ENCODE data around the gene ZER1.
"Not testable (repeated sequence)": the region's sequence is repeated elsewhere in the genome, so short reads cannot be mapped to it uniquely, and the experiment has no call there.

ZER1 gene

DNA sequence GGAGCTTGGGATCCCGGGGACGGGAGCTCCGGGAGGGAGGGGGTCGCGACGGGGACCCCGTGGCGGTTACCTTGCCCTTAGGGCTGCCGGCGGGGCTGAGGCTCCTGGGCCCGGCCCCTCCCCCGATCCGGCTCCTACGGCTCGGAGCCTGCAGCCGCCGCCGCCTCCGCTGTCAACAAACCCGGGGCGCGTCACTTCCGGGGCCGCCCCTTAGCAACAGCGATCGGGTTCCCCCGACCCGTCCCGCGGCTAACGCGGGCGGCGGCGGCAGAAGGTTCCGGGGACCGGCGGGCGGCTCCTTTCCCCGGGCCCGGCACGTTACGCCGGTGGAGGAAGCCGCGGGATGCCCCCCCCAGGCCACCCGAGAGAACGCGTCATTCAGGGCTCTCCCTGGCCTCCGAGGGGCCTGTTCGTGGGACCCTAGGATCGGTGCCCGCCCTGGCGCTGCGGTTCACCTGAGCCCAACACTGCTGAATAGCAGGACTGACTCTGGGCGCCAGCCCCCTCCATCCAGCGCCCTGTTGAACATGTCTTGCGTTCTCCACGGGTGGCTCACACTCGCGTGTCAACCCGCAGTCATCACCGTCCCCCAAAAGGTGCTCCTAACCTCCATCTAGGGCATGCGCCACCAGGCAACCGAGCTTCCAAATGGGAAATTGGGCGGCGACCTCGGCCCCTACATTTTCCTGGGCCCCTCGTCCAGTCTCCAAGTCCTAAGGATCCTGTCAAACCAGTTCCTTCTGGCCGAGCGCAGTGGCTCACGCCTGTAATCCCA, at the start of gene ZER1:
Gene ZER1 (minus strand): TSS at position 183 of the 775 bp plus-strand sequence. CDS start 16,362 bp downstream, outside the sequence.
- H3K27ac ChIP-seq, result peak within 1 kb of the TSS; percentile 89
- peak; percentile 34 for DNase-seq (ENCODE audit: low read depth, low spot score)

DNA sequence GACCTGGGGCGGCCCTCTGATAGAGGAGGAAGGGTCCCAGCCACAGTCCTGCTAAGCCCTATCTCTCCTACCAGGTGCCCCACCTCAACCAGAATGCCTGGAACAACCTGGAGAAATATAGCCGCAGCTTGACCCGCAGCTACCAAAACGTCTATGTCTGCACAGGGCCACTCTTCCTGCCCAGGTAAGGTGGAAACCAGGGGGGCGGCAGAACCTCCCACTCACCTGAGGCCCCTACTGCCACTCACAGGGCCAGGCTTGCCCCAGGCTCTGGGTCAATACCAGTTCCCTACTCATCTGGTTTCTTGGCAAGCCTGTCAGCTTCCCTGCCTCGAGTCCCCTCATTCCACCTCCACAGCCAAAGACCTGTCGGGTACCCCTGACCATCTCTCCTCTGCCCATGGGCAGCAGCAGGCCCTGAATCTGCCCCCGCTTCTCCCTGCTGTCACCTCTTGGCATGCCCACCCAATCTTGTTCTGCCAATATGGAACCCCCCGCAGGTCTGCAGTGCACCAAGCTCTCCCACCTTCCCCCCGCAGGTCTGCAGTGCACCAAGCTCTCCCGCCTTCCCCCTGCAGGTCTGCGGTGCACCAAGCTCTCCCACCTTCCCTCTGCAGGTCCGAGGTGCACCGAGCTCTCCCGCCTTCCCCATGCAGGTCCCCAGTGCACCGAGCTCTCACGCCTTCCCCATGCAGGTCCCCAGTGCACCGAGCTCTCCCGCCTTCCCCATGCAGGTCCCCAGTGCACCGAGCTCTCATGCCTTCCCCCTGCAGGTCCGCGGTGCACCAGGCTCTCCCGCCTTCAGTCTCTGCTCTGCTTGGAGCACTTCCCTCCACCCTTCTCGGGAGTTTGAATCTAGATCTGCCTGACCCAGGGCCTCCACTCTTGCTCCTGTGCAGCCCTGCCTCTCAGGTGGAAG, 49.2 kb upstream of the ZER1 start:
- no peak overlapping the region for H3K27ac ChIP-seq
- no peak for DNase-seq (ENCODE audit: low read depth, low spot score)

DNA sequence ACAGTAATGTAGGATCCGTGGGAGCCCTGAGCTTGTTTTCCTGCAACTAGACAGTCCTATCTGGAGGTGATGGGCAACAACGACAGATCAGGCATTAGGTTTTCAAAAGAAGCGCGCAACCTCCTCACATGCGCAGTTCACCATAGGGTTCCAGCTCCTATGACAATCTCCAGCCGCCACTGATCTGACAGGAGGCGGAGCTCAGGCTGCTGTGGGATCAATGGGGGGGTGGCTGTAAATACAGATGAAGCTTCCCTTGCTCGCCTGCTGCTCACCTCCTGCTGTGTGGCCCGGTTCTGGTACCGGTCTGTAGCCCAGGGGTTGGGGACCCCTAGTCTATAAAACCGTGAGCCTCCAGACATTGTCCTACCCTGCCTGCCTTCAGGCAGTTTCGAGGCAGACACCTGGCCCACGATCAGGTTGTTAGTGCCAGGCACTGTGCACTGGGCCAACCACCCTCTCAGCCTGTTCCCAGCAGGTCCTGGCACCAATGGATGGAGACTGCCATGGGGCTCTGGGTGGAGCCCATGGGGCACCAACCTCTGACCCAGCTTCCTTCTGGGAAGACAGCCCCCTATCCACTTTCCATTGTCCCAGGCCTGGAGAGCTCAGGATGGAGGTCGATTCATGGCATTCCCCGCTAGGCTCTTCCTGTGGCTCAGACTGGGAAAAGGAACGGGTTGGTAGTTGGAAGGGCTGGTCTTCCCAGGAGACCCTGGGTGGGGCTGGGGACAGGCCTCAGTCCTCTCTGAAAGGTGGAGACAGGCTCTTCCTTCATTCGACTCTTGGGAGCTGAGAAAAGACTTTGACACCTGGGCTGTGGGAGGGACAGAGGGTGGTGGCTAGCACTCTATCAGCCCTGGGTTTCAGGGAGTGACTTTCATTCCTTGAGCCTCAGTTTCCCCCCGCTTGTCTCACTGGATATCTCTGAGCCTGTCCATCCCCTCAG, 48.3 kb upstream of the ZER1 start:
- no peak overlapping the region for H3K27ac ChIP-seq

GRCh38 chr9:128818839-128819715, 47.4 kb upstream of the ZER1 start:
- peak overlapping the region; percentile 57 for H3K27ac ChIP-seq
- no peak for DNase-seq (ENCODE audit: low read depth, low spot score)

More for the DNA sequence above, 48.3 kb upstream of the ZER1 start:
- no peak for DNase-seq (ENCODE audit: low read depth, low spot score)

DNA sequence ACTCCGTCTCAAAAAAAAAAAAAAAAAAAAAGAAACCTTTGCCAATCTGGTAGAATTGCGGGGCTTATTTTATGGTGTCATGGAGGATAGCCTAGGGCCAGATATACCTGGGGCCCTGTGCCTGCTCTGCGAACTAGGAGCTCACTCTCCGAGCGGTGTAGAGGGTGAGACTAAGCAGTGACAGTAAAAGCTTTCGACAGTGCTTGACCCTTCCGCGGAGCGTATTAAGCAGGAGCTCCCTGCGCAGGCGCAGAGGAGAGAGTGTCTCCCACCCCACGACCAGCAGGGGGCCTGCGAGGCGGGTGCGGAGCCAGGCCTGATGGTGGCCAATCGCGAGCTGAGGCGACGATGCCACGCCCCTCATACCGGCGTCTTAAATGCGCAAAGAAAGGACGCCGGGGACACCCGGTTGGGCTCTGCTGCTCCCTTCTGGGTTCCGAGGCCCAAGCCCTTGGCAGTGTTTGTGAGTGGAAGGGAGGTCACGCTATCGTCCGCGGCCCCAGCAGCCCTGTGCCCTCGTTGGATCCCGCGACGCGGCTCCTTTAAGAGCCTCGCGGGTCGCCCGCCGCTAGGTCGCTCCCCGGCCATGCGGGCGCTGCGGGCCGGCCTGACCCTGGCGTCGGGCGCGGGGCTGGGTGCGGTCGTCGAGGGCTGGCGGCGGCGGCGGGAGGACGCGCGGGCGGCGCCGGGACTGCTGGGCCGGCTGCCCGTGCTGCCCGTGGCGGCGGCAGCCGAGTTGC, 46.5 kb upstream of the ZER1 start, which contains the start of gene ENDOG:
Gene ENDOG (plus strand): TSS at position 402 of the 740 bp plus-strand sequence. CDS start 185 bp downstream, at position 587.
- H3K27ac ChIP-seq, result peak within 1 kb of the TSS; percentile 57
- DNase-seq (ENCODE audit: low read depth, low spot score), result peak; percentile 65

DNA sequence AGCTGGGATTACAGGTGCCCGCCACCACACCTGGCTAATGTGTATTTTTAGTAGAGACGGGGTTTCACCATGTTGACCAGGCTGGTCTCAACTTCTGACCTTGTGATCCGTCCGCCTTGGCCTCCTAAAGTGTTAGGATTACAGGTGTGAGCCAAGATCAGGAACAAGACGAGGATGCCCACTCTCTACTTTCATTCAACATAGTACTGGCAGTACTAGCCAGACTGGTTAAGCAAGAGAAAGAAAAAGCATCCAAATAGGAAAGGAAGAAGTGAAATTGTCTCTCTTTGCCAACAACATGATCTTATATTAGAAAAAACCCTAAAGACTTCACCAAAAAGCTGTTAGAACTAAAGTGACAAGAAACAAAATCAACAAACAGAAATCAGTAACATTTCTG, 39.1 kb upstream of the ZER1 start:
- no peak overlapping the region for H3K27ac ChIP-seq
- DNase-seq (ENCODE audit: low read depth, low spot score), result no peak

- no peak for DNase-seq (ENCODE audit: low read depth, low spot score)
- no peak overlapping the region for H3K27ac ChIP-seq
These were observed 38.1 kb upstream of the ZER1 start for GRCh38 chr9:128809831-128810230.

DNA sequence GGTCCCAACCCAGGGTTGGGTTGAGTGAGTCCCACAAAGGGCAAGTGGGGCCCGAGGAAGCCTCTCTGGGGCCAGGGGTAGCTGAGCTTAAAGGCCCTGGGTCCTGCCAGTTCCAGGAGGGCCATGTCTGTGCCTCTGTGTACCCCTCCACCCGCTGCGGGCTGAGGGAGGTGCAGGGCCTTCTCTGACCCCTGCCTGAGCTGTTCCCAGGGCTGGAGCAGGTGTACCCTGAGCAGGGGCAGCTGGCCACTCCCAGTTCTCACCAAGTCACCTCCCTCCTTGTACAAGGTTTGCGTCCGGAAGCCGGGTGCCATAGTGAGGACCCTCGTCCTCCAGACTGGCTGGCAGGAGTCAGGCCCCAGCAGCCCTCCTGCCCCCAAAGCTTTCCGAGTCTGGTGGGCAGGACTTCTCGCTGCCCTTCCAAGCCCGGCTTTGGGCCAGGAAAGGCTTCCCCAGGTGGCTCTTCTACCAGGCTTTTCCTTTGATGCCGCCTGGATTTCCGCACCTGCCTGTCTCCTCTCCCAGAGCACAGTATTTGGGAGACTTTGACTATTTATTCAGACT, 37.4 kb upstream of the ZER1 start:
- no peak overlapping the region for H3K27ac ChIP-seq
- no peak for DNase-seq (ENCODE audit: low read depth, low spot score)

GRCh38 chr9:128808543-128808942, 36.8 kb upstream of the ZER1 start:
- no peak overlapping the region for H3K27ac ChIP-seq
- no peak for DNase-seq (ENCODE audit: low read depth, low spot score)

GRCh38 chr9:128807827-128808226, 36.1 kb upstream of the ZER1 start:
- H3K27ac ChIP-seq, result no peak overlapping the region

DNA sequence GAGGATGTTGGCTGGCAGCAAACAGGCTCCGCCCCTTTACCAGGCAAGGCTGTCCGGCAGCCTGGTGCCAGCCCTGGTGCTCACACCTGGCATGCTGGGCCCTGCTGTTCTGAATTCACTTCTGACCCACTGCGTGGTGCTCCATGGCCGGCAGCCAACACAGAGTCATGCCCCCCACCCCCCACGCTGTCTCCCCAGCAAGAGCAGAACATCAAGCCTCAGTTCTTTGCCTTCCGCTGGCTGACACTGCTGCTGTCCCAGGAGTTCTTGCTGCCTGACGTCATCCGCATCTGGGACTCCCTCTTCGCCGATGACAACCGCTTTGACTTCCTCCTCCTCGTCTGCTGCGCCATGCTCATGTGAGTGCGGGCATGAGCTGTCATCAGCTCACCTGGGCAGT, 33.9 kb upstream of the ZER1 start:
- H3K27ac ChIP-seq, result no peak overlapping the region

More at GRCh38 chr9:128807827-128808226, 36.1 kb upstream of the ZER1 start:
- DNase-seq (ENCODE audit: low read depth, low spot score), result no peak

DNA sequence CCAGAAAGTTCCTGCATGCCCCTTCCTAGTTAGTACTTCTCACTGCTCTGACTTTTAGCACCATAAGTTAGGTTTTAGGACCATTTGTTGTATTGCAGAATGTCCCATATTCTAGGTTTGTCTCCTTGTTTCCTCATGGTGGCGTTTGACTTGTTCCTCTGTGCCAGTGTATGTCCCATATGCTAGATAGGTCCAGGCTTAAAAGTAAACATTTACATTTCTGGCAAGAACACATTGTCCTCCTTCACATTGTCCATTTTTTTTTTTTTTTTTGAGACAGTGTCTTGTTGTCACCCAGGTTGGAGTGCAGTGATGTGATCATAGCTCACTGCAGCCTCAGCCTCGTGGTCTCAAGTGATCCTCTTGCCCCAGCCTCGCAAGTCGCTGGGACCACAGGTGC, 30.8 kb upstream of the ZER1 start:
- no peak for DNase-seq (ENCODE audit: low read depth, low spot score)
- no peak overlapping the region for H3K27ac ChIP-seq

More for the DNA sequence above, 33.9 kb upstream of the ZER1 start:
- no peak for DNase-seq (ENCODE audit: low read depth, low spot score)

DNA sequence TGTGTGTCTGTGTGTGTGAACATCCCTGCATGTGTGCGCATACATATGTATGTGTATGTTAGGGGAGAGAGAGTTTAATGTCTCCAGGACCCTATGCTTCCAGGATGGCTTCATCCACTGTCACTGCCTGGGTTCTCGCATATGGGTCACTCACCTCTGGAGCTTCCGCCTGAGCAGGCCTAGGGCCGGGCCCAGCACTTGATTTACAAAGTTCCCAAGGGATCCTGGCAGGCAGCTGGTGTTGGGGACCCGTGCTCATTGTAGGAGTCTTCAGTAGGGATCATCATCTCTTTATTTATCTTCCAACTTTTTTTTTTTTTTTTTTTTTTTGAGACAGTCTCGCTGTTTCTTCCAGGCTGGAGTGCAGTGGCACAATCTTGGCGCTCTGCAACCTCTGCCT, 28.3 kb upstream of the ZER1 start:
- no peak overlapping the region for H3K27ac ChIP-seq
- no peak for DNase-seq (ENCODE audit: low read depth, low spot score)

GRCh38 chr9:128798896-128799295, 27.2 kb upstream of the ZER1 start:
- H3K27ac ChIP-seq, result no peak overlapping the region
- DNase-seq (ENCODE audit: low read depth, low spot score), result no peak

- H3K27ac ChIP-seq; DNase-seq (ENCODE audit: low read depth, low spot score): not testable (repeated sequence)
These were observed 23.2 kb upstream of the ZER1 start for GRCh38 chr9:128794961-128795360.

GRCh38 chr9:128792978-128793686, 21.4 kb upstream of the ZER1 start:
- DNase-seq (ENCODE audit: low read depth, low spot score), result no peak
- H3K27ac ChIP-seq, result no peak overlapping the region

GRCh38 chr9:128792134-128792533, 20.4 kb upstream of the ZER1 start:
- no peak for DNase-seq (ENCODE audit: low read depth, low spot score)
- H3K27ac ChIP-seq, result no peak overlapping the region
